GM12872 (cell line): Measurements from ENCODE around the gene CENPP.

Experiments used
- TF ChIP-seq, protein P1 (sequence below): IDR thresholded peaks from 3 replicates; pipeline ENCODE4 v1.5.1; 2011; ENCODE audit warnings: low read depth, mild to moderate bottlenecking, low read length, moderate library complexity; ENCODE audit not compliant: insufficient read depth

The CENPP gene

DNA sequence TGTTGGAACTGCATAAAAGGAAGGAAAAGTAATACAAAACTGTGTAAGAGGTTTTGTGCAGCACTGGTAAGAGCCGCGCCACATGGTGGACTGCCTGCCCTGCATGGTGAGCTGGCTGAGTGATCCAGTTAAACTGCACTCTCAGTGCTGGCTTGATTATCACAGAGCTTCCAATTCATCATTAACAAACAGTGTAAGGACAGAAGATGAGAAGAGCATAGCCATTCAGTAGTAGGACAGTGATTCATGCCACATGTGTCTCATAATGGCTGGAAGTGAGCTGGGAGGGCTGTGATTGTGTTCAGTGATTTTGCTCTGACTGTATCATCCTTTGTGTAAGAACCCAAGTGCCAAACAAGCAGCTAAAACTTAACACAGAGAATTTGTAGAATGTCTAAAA is 142.5 kb downstream of the CENPP start:
- TF ChIP-seq, protein P1, sequence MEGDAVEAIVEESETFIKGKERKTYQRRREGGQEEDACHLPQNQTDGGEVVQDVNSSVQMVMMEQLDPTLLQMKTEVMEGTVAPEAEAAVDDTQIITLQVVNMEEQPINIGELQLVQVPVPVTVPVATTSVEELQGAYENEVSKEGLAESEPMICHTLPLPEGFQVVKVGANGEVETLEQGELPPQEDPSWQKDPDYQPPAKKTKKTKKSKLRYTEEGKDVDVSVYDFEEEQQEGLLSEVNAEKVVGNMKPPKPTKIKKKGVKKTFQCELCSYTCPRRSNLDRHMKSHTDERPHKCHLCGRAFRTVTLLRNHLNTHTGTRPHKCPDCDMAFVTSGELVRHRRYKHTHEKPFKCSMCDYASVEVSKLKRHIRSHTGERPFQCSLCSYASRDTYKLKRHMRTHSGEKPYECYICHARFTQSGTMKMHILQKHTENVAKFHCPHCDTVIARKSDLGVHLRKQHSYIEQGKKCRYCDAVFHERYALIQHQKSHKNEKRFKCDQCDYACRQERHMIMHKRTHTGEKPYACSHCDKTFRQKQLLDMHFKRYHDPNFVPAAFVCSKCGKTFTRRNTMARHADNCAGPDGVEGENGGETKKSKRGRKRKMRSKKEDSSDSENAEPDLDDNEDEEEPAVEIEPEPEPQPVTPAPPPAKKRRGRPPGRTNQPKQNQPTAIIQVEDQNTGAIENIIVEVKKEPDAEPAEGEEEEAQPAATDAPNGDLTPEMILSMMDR, result no peak

DNA sequence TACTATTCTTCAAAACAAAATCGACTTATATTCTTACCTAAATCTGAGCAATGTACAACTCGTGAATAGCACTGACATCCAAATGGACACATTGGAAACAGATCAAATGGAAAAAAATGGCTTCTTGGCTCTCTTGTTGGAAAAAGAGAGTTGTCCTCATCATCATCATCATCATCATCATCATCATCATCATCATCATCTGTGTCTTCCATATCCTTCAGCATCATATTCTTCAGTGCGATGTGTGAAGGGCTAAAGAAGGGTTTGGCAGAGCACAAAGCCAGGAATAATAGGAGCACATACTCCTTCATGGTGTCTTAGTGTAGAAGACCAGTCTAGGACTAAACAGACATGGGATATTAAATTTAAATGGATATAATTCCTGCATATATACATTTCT is 148.8 kb downstream of the CENPP start:
- TF ChIP-seq, protein P1, result no peak

DNA sequence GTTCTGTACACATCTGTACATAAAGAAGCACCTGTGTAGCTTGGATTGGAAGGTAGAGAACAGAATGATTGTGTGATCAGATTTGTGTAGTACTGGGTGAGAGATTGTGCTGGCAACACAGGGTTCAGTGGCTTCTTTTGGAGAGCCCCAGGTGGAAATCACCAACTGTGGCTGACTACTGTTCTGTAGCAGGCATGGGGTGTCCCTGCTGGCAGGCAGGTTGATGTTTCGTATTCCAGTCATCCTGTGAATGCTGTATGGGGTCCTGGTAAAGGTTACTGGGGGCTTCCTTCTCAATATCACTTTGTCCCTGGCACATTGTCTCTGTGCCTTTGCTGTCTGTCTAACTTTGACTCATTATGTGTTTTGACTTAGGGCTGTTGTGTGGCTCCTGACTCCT is 151.2 kb downstream of the CENPP start:
- TF ChIP-seq, protein P1, result no peak

DNA sequence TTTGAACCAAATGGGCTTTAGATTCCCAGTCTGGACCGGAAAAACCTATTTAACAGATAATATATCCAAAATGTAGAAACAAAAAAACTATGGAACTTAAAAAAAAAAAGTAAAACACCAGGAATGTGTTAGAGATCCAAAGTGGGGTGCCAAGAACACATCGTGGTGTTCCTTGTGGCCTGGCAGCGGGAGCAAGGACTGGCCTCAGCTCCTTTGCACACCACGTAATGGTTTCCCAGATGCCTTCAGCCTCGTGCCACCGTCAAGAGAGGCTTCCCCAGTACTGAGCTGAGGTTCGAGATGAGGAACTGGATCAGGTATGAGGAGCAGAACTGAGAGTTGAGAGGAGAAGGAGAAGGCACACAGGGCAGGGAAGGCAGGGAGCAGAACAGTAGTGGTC is 153.0 kb downstream of the CENPP start:
- TF ChIP-seq, protein P1, result no peak

DNA sequence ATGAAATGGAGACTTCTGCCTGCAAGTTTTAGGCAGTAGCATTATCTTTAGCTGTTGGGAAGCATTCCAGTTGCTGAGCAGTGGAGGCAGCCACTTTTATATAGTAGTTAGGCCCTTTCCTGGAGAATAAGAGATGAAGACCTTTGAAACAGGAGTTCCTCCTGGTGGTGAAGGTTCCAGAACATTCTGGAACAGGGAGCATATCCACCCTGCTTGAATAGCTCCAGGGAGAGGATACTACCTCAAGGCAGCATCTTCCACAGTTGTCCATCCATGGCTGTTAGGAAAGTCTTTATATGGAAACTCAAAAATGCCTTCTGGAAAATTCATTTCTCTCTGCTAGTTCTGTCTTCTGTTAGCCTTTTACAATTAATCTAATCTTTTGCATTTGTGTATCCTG is 153.6 kb downstream of the CENPP start:
- TF ChIP-seq, protein P1, result no peak

DNA sequence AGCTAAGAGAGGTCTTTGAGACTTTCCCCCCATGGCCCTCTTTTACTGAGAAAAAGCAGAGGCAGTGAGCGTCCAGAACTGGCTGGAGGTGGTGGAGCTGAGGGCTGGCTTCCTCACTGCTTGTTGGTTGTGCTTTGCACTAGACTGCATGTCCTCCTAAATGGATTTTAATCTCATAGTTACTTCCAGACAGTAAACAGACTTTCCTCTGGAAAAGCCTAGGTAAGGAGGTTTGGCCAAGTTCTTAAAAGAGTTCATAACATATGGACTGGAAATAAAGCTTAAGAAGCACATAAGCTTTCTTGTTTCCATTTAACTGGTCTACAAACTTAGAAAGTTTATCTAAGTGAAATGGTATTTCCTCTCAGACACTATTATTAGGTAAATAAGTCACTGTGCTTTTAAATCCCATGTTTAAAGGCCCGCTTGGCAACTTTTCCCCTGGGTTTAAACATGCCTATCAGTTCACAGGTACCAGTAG is 154.6 kb downstream of the CENPP start:
- TF ChIP-seq, protein P1, result no peak

DNA sequence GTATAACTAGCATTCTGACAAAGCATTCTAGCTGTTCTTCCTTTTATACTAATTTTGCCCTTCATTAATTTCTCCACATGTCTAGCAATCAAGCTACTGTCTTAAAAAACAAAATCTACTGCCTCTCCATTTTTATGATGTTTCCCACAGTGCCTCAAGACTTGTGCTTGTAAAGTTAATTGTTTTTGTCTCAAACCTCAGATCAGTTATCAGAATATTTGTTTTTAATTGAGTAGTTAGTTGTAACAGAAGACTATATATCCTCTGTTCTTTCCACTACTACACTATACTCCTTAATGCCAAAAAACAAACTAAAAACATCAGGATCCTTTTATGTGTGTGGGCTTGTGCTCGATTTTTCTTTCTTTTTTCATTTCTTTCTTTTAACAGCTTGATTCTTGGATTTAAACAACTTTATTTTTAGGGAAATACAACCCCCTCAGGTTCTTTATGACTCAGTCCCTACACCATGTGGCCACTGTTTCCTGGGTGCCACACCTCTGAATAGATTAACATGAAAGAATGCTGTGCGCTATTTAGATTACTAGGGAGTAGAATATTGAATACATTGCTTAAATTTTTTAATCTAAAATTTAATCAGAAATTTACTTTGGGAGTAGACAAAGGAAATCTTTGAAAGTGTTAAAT is 155.4 kb downstream of the CENPP start:
- TF ChIP-seq, protein P1, result no peak
